Measurements from ENCODE around the gene SLC22A23.

- TF ChIP-seq CTCF (IDR thresholded peaks at IDR 0.05) (no peak), POLR2A (IDR thresholded peaks at IDR 0.05) (no peak)
Observed at GRCh38 chr6:3319610-3320200, 137.1 kb downstream of the SLC22A23 start.

All from adrenal gland (tissue), 5 donors.